A549 (cell line): ENCODE data around the gene TTPAL. TPM values are rescaled to one million over a fixed set of nuclear protein-coding genes. Genes with fewer than 3 reads are reported as not detected.

Experiments
- ATAC-seq, 2 experiments: fragments of 200-7000 bp in 1 of 2; fragments of >200 bp in 1 of 2; cut with Nextera tagmentation in 1 of 2; cut with Tn5 transposase in 1 of 2; 3 replicates each; pipeline versions ENCODE4 v1.8.0 to v1.9.1; 2018 to 2020; ENCODE audit warnings: mild to moderate bottlenecking in 1 of 2, moderate library complexity in 1 of 2
- CTCF ChIA-PET: fragments of 300-600 bp; sonication (Branson Sonifier 250); formaldehyde crosslinking; extraction: SDS; loops from one replicate; lab custom pipeline; 2021; ENCODE audit warnings: antibody characterized with exemption, inconsistent platforms; lab: Yijun Ruan, JAX
- POLR2A ChIA-PET: fragments of 350-600 bp; formaldehyde crosslinking; extraction: SDS; loops from one replicate; lab custom pipeline; 2021; ENCODE audit warnings: antibody characterized with exemption, inconsistent platforms; lab: Yijun Ruan, JAX
- DNase-seq, 2 experiments: peaks; one replicate each; pipeline versions ENCODE4 v3.0.0 to v3.0.0-alpha.2; 2011 to 2016; ENCODE audit warnings: low read depth in 1 of 2, low spot score in 1 of 2
- FAIRE-seq: peaks from 2 replicates; lab custom pipeline; 2011; peaks lifted over from hg19 to GRCh38; lab: Jason Lieb, UNC
- H3K27ac ChIP-seq, 2 experiments: fragments of >200 bp; sonication (Bioruptor Twin); formaldehyde crosslinking; 3 replicates each; pipeline ENCODE4 v1.5.1; 2016 to 2017
- H3K4me1 ChIP-seq: fragments of >200 bp; sonication (Bioruptor Twin); formaldehyde crosslinking; 3 replicates; pipeline ENCODE4 v1.6.1; 2016
- H3K4me2 ChIP-seq: fragments of >200 bp; sonication (Bioruptor Twin); formaldehyde crosslinking; 3 replicates; pipeline ENCODE4 v1.6.1; 2016
- H3K4me3 ChIP-seq: fragments of >200 bp; sonication (Bioruptor Twin); formaldehyde crosslinking; 3 replicates; pipeline ENCODE4 v1.5.1; 2016
- H3K9me3 ChIP-seq: fragments of >200 bp; sonication (Bioruptor Twin); formaldehyde crosslinking; 3 replicates; pipeline ENCODE4 v1.6.1; 2016
- CBX2 ChIP-seq: fragments of 200-600 bp; sonication (generic); IDR thresholded peaks from 2 replicates; pipeline ENCODE4 v1.6.1; 2016; ENCODE audit warnings: low read depth, mild to moderate bottlenecking, borderline replicate concordance
- CHD4 ChIP-seq: fragments of 200-600 bp; sonication (generic); IDR thresholded peaks from 2 replicates; pipeline ENCODE4 v1.6.1; 2016; ENCODE audit warnings: antibody characterized with exemption, mild to moderate bottlenecking, borderline replicate concordance
- FOSB ChIP-seq: fragments of 250-450 bp; sonication (Bioruptor Pico); IDR thresholded peaks from 2 replicates; pipeline ENCODE4 v1.5.0; 2020; ENCODE audit warnings: mild to moderate bottlenecking, moderate library complexity
- FOSL2 ChIP-seq, 2 experiments: fragments of 450-650 bp in 1 of 2; fragments of >200 bp in 1 of 2; sonication (Bioruptor Twin) in 1 of 2; formaldehyde crosslinking; IDR thresholded peaks; 2 replicates each; pipeline versions ENCODE4 v1.5.0 to v1.6.1; 2016 to 2020; ENCODE audit warnings: mild to moderate bottlenecking in 1 of 2, moderate library complexity in 1 of 2
- HOXB13 ChIP-seq: fragments of 250-450 bp; sonication (Bioruptor Pico); IDR thresholded peaks from 2 replicates; pipeline ENCODE4 v1.5.0; 2020; ENCODE audit warnings: low read depth, mild to moderate bottlenecking, moderate library complexity
- JUN ChIP-seq, 2 experiments: fragments of >200 bp; sonication (Bioruptor Twin); formaldehyde crosslinking; IDR thresholded peaks; 2 replicates in 1 of 2; 3 replicates in 1 of 2; pipeline ENCODE4 v1.6.1; 2016 to 2017
- MAFK ChIP-seq: fragments of 450-650 bp; IDR thresholded peaks from 2 replicates; pipeline ENCODE4 v1.6.1; 2014; ENCODE audit not compliant: partially characterized antibody
- MYC ChIP-seq: IDR thresholded peaks from 2 replicates; pipeline ENCODE4 v1.6.1; 2012; ENCODE audit warnings: mild to moderate bottlenecking, inconsistent platforms, low read length, improper control_type of control experiment, borderline replicate concordance
- NR3C1 ChIP-seq: fragments of >200 bp; sonication (Bioruptor Twin); formaldehyde crosslinking; IDR thresholded peaks from 3 replicates; pipeline ENCODE4 v1.6.1; 2017
- RAD21 ChIP-seq, 2 experiments: fragments of >200 bp in 1 of 2; sonication (Bioruptor Twin) in 1 of 2; formaldehyde crosslinking in 1 of 2; IDR thresholded peaks in 1 of 2; conservative IDR thresholded peaks in 1 of 2; 2 replicates in 1 of 2; 3 replicates in 1 of 2; pipeline ENCODE4 v1.6.1; 2012 to 2018; ENCODE audit warnings: inconsistent platforms in 1 of 2
- RCOR1 ChIP-seq: fragments of 150-350 bp; IDR thresholded peaks from 2 replicates; pipeline ENCODE4 v1.6.1; 2014; ENCODE audit warnings: antibody characterized with exemption, low read length, low read depth
- RFX5 ChIP-seq: fragments of 450-650 bp; IDR thresholded peaks from 2 replicates; pipeline ENCODE4 v1.7.1; 2014; ENCODE audit warnings: antibody characterized with exemption, mild to moderate bottlenecking, moderate library complexity
- SREBF2 ChIP-seq: fragments of 450-650 bp; IDR thresholded peaks from 2 replicates; pipeline ENCODE4 v1.6.1; 2014; ENCODE audit warnings: mild to moderate bottlenecking, moderate library complexity
- TFCP2L1 ChIP-seq: fragments of 250-450 bp; sonication (Bioruptor Pico); IDR thresholded peaks from 2 replicates; pipeline ENCODE4 v1.5.0; 2021; ENCODE audit warnings: mild to moderate bottlenecking
- ZNF302 ChIP-seq: fragments of 250-450 bp; sonication (Bioruptor Pico); IDR thresholded peaks from 2 replicates; pipeline ENCODE4 v1.9.0; 2021; ENCODE audit warnings: inconsistent platforms, mild to moderate bottlenecking, moderate library complexity
- WGBS: methylation state at CpG from one replicate; pipeline ENCODE4 v1.1.6; 2017; ENCODE audit errors: missing lambda C conversion rate; 5-methylcytosine and 5-hydroxymethylcytosine counted together
- polyA plus RNA-seq, 4 experiments: library from polyadenylated mRNA; depleted of rRNA in 3 of 4; stranded (reverse); fragments of >200 nt; fragmentation: RNase III in 1 of 4; extraction: RNeasy Plus Mini Kit Qiagen cat#74134 plus additional on column Dnase treatment in 1 of 4; gene quantifications; 2 replicates in 3 of 4; 3 replicates in 1 of 4; pipeline ENCODE4 v1.2.3, GENCODE V29; 2011 to 2017
- TF ChIP-seq, protein P1 (sequence below): fragments of >200 bp; sonication (Bioruptor Twin); formaldehyde crosslinking; IDR thresholded peaks from 3 replicates; pipeline ENCODE4 v1.5.1; 2016
- TF ChIP-seq, protein P2 (sequence below): fragments of 450-650 bp; IDR thresholded peaks from 2 replicates; pipeline ENCODE4 v1.6.1; 2014; ENCODE audit warnings: antibody characterized with exemption
- TF ChIP-seq, protein P3 (sequence below): fragments of 250-450 bp; sonication (Bioruptor Pico); IDR thresholded peaks from 2 replicates; pipeline ENCODE4 v1.5.0; 2021; ENCODE audit warnings: mild to moderate bottlenecking, moderate library complexity, borderline replicate concordance
- TF ChIP-seq, protein P4 (sequence below): fragments of 150-350 bp; IDR thresholded peaks from 2 replicates; pipeline ENCODE4 v1.6.1; 2014; ENCODE audit warnings: low read depth, mild to moderate bottlenecking, low read length
- TF ChIP-seq, protein P5 (sequence below): fragments of >200 bp; sonication (Bioruptor Twin); formaldehyde crosslinking; IDR thresholded peaks from 2 replicates; pipeline ENCODE4 v1.6.1; 2016
- TF ChIP-seq, protein P6 (sequence below): fragments of 250-450 bp; sonication (Bioruptor Pico); IDR thresholded peaks from 2 replicates; pipeline ENCODE4 v1.5.0; 2020; ENCODE audit warnings: low read depth, mild to moderate bottlenecking, moderate library complexity

Gene TTPAL
- polyA plus RNA-seq, 2 of the 4 experiments (the other 2 are of a cell fraction) = 9.1 to 9.2 TPM

DNA sequence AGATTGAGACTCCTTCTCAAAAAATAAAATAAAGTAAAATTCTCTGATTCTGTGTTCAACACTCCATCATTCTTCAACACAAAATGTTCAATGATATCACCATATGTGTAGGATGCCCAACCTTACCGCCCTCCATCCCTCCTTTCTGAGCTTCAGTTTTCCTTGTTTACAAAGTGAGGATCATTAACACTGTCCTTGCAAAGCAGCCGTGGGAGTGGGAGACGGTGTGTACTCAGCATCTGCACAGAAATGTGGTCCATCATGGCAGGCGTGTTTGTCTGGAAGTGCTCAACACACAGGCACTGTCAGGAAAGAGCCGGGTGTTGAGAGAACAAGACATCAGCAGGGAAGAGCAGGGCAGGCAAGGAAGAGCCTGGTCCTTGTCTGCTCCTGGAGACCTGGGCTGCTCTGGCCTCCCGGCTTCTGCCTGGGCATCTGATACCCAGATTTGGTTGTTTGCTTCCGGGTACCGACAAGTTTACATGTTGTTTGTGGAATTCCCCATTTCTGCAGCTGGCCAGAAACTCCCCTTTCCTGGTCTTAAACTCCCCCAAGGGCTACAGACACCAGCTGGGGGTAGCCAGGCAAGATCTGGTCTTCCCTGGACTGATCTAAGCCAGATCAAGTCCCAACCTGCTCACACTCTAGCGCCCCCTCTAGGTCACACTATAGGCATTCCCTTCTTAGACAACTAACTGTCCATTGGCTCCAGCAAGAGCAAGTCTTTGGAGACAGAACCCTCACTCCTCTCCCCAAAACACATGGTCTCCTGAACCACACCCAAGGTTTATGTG is 26.7 kb upstream of the TTPAL start:
- Histone ChIP-seq H3K9me3 (no peaks in the 10 kb centered on the region), H3K4me2 (no peak overlapping the region)
- peak; percentile 44 to 67; a peak in 3 of 6 replicates for ATAC-seq
- POLR2A ChIA-PET = no interaction called here
- TF ChIP-seq NR3C1 (no peak), ZNF302 (CRISPR knock-in tag) (no peak), HOXB13 (CRISPR knock-in tag) (no peak), RAD21 (conservative IDR thresholded peaks at IDR 0.05 in 1 of 2, IDR thresholded peaks at IDR 0.05 in 1 of 2) (no peak), FOSL2 (IDR thresholded peaks at IDR 0.05) (no peak), FOSL2 (CRISPR knock-in tag; IDR thresholded peaks at IDR 0.05) (no peak)
- TF ChIP-seq, protein P1, sequence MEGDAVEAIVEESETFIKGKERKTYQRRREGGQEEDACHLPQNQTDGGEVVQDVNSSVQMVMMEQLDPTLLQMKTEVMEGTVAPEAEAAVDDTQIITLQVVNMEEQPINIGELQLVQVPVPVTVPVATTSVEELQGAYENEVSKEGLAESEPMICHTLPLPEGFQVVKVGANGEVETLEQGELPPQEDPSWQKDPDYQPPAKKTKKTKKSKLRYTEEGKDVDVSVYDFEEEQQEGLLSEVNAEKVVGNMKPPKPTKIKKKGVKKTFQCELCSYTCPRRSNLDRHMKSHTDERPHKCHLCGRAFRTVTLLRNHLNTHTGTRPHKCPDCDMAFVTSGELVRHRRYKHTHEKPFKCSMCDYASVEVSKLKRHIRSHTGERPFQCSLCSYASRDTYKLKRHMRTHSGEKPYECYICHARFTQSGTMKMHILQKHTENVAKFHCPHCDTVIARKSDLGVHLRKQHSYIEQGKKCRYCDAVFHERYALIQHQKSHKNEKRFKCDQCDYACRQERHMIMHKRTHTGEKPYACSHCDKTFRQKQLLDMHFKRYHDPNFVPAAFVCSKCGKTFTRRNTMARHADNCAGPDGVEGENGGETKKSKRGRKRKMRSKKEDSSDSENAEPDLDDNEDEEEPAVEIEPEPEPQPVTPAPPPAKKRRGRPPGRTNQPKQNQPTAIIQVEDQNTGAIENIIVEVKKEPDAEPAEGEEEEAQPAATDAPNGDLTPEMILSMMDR = peak; percentile 24; the same call in 1 of the 3 replicates
- TF ChIP-seq, all 56 proteins: peak for 1
- Histone ChIP-seq H3K27ac (no peak overlapping the region), H3K4me1 (no peaks in the 10 kb centered on the region), H3K4me3 (no peak overlapping the region)
- FAIRE-seq (no peak), DNase-seq (peak in 1 of 2 experiments; percentile 61)
- 57% methylated on average over 9 of the region's 9 CpGs for WGBS
- CTCF ChIA-PET = interaction anchor here (1.0 to 2.8 kb wide), 6 partner anchors 8 to 233 kb away, joined by 3 to 19 read pairs (median 10); no protein-coding TSS in a partner anchor

DNA sequence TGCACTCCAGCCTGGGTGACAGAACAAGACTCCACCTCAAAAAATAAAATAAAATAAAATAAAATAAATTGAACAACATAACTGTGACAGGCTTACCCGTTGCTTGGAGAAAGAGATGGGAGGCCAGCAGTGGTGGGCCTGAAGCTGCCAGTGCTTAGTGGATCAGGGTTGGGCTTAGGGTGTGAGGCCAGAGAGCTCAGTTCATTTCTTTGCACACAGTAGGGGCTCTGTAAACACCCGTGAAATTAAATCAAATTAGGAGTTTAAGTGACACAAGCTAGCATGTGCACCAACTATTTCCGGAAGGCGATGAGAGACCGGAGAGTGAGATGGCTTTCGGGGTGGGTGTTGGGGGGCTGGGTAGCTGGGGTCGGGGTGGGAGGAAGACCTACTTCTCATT is 25.8 kb upstream of the TTPAL start:
- POLR2A ChIA-PET = no interaction called here

More for the DNA sequence above, 25.8 kb upstream of the TTPAL start:
- Histone ChIP-seq H3K4me2 (no peak overlapping the region), H3K27ac (peak overlapping the region in 1 of 2 experiments; percentile 4; a peak in 1 of 6 replicates), H3K9me3 (no peaks in the 10 kb centered on the region), H3K4me3 (no peak overlapping the region), H3K4me1 (no peaks in the 10 kb centered on the region)
- no peak for DNase-seq
- CTCF ChIA-PET = interaction anchor here (0.7 to 2.8 kb wide), 9 partner anchors 9 to 234 kb away, joined by 3 to 19 read pairs (median 9); no protein-coding TSS in a partner anchor
- no peak for ATAC-seq
- FAIRE-seq = no peak
- TF ChIP-seq MAFK = no peak
- no peak for TF ChIP-seq TFCP2L1 (CRISPR knock-in tag)
- TF ChIP-seq, protein P2, sequence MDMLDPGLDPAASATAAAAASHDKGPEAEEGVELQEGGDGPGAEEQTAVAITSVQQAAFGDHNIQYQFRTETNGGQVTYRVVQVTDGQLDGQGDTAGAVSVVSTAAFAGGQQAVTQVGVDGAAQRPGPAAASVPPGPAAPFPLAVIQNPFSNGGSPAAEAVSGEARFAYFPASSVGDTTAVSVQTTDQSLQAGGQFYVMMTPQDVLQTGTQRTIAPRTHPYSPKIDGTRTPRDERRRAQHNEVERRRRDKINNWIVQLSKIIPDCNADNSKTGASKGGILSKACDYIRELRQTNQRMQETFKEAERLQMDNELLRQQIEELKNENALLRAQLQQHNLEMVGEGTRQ = no peak
- no peak for TF ChIP-seq MYC
- TF ChIP-seq RFX5 = no peak
- TF ChIP-seq, protein P3, sequence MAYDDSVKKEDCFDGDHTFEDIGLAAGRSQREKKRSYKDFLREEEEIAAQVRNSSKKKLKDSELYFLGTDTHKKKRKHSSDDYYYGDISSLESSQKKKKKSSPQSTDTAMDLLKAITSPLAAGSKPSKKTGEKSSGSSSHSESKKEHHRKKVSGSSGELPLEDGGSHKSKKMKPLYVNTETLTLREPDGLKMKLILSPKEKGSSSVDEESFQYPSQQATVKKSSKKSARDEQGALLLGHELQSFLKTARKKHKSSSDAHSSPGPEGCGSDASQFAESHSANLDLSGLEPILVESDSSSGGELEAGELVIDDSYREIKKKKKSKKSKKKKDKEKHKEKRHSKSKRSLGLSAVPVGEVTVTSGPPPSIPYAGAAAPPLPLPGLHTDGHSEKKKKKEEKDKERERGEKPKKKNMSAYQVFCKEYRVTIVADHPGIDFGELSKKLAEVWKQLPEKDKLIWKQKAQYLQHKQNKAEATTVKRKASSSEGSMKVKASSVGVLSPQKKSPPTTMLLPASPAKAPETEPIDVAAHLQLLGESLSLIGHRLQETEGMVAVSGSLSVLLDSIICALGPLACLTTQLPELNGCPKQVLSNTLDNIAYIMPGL (CRISPR knock-in tag) = no peak
- TF ChIP-seq ZNF302 (CRISPR knock-in tag) = no peak
- TF ChIP-seq, protein P4, sequence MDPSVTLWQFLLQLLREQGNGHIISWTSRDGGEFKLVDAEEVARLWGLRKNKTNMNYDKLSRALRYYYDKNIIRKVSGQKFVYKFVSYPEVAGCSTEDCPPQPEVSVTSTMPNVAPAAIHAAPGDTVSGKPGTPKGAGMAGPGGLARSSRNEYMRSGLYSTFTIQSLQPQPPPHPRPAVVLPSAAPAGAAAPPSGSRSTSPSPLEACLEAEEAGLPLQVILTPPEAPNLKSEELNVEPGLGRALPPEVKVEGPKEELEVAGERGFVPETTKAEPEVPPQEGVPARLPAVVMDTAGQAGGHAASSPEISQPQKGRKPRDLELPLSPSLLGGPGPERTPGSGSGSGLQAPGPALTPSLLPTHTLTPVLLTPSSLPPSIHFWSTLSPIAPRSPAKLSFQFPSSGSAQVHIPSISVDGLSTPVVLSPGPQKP = no peak
- TF ChIP-seq JUN (IDR thresholded peaks at IDR 0.05) = no peak
- TF ChIP-seq, protein P5, sequence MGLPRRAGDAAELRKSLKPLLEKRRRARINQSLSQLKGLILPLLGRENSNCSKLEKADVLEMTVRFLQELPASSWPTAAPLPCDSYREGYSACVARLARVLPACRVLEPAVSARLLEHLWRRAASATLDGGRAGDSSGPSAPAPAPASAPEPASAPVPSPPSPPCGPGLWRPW = no peak
- no peak for TF ChIP-seq CHD4
- no peak for TF ChIP-seq CBX2
- TF ChIP-seq FOSB (CRISPR knock-in tag) = no peak
- TF ChIP-seq RCOR1 = no peak
- TF ChIP-seq, protein P6, sequence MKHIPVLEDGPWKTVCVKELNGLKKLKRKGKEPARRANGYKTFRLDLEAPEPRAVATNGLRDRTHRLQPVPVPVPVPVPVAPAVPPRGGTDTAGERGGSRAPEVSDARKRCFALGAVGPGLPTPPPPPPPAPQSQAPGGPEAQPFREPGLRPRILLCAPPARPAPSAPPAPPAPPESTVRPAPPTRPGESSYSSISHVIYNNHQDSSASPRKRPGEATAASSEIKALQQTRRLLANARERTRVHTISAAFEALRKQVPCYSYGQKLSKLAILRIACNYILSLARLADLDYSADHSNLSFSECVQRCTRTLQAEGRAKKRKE = no peak
- TF ChIP-seq SREBF2 = no peak
- 74% methylated on average over 7 of the region's 7 CpGs for WGBS
